ENCODE data around the gene MACROH2A1.

Gene MACROH2A1

GRCh38 chr5:135315386-135315785 lies 83.6 kb downstream of the MACROH2A1 start:
- no peak for DNase-seq (ENCODE audit: low read depth in 2 of 2)

GRCh38 chr5:135313946-135314345 lies 85.1 kb downstream of the MACROH2A1 start:
- no peak for DNase-seq (ENCODE audit: low read depth in 2 of 2)

GRCh38 chr5:135313405-135313804 lies 85.6 kb downstream of the MACROH2A1 start:
- DNase-seq (ENCODE audit: low read depth in 2 of 2), result no peak

GRCh38 chr5:135312255-135312935 lies 86.6 kb downstream of the MACROH2A1 start:
- no peak for DNase-seq (ENCODE audit: low read depth in 2 of 2)

GRCh38 chr5:135310328-135310989 lies 88.6 kb downstream of the MACROH2A1 start:
- DNase-seq (ENCODE audit: low read depth in 2 of 2), result no peak

- DNase-seq (ENCODE audit: low read depth in 2 of 2), result no peak
Measured at GRCh38 chr5:135309391-135310327, 89.4 kb downstream of the MACROH2A1 start.

- no peak for DNase-seq (ENCODE audit: low read depth in 2 of 2)
Measured at GRCh38 chr5:135308752-135309151, 90.3 kb downstream of the MACROH2A1 start.

GRCh38 chr5:135308245-135308644 lies 90.8 kb downstream of the MACROH2A1 start:
- DNase-seq (ENCODE audit: low read depth in 2 of 2), result no peak

GRCh38 chr5:135307143-135307903 lies 91.7 kb downstream of the MACROH2A1 start:
- DNase-seq (ENCODE audit: low read depth in 2 of 2), result no peak

- DNase-seq (ENCODE audit: low read depth in 2 of 2), result no peak
Measured at GRCh38 chr5:135306557-135306956, 92.5 kb downstream of the MACROH2A1 start.

GRCh38 chr5:135304352-135305221 lies 94.4 kb downstream of the MACROH2A1 start:
- no peak for DNase-seq (ENCODE audit: low read depth in 2 of 2)

- no peak for DNase-seq (ENCODE audit: low read depth in 2 of 2)
Measured at GRCh38 chr5:135303582-135304173, 95.4 kb downstream of the MACROH2A1 start.

- no peak for DNase-seq (ENCODE audit: low read depth in 2 of 2)
Measured at GRCh38 chr5:135296900-135297816, 101.9 kb downstream of the MACROH2A1 start.

GRCh38 chr5:135295852-135296251 lies 103.2 kb downstream of the MACROH2A1 start:
- no peak for DNase-seq (ENCODE audit: low read depth in 2 of 2)

- no peak for DNase-seq (ENCODE audit: low read depth in 2 of 2)
Measured at GRCh38 chr5:135294793-135295192, 104.2 kb downstream of the MACROH2A1 start.

- no peak for DNase-seq (ENCODE audit: low read depth in 2 of 2)
Measured at GRCh38 chr5:135289651-135290050, 109.4 kb downstream of the MACROH2A1 start.

GRCh38 chr5:135287551-135287950 lies 111.5 kb downstream of the MACROH2A1 start:
- no peak for DNase-seq (ENCODE audit: low read depth in 2 of 2)
